ENCODE data around the gene TRIM50.
"Not testable (repeated sequence)": the region's sequence is repeated elsewhere in the genome, so short reads cannot be mapped to it uniquely, and the experiment has no call there.

Gene TRIM50

DNA sequence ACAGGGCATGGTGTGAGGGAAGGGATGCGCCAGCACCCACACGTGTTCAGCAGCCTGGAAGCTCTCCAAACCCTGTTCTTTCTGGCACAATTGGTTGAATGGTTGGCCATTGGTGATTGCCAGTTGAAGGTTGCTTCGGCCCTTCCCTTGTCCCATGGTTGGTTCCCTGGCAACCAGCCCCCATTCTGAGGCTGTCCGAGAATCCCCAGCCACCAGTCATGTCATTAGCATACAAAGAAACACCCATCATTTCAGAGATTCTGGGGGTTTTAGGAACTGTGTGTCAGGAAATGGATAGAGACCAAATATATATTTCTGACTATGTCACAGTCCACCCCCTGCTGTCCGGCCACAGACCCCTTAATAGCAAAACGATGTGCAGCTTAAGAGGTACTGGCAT, 21.9 kb upstream of the TRIM50 start:
- DNase-seq, result no peak

GRCh38 chr7:73345951-73346350, 18.1 kb upstream of the TRIM50 start:
- no peak for DNase-seq

- DNase-seq, result no peak
Measured at GRCh38 chr7:73345538-73345937, 17.7 kb upstream of the TRIM50 start.

DNA sequence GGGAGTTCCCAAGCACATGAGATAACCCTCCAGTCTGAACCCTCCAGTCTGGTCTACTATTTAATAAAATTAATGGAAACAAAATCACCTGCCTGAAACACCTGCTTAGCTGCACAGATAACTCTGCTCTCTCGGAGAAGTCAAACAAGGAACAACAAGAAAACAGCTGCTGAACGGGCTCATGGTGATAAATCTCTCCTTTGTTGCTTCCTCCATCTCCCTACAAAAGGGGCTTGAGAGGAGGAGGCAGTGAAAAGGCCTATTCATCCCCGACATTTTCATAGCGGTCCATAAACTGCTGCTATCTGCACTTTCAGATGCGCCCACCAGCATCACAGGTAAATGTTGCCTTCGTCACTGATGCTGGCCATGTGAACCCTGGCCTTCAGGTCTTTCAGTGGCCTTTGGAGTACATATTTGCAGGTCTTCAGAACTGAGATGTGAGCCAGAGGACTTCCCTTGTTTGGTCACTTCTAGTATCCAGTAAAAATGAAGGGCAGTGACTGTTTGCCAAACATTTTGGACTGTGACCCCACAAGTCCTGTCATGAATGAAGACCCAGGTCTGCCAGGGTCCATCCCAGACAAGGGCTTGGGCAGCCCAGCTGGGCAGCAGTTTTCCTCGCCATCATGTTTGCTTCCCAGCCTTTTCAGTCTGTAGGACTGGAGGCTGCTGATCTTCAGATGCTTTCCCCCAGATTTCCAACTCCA, 15.9 kb upstream of the TRIM50 start:
- no peak for DNase-seq

GRCh38 chr7:73342645-73343044, 14.8 kb upstream of the TRIM50 start:
- no peak for DNase-seq

GRCh38 chr7:73341877-73342276, 14.0 kb upstream of the TRIM50 start:
- DNase-seq, result no peak

GRCh38 chr7:73340514-73340913, 12.6 kb upstream of the TRIM50 start:
- DNase-seq, result no peak

- DNase-seq, result no peak
Measured at GRCh38 chr7:73338321-73338720, 10.4 kb upstream of the TRIM50 start.

DNA sequence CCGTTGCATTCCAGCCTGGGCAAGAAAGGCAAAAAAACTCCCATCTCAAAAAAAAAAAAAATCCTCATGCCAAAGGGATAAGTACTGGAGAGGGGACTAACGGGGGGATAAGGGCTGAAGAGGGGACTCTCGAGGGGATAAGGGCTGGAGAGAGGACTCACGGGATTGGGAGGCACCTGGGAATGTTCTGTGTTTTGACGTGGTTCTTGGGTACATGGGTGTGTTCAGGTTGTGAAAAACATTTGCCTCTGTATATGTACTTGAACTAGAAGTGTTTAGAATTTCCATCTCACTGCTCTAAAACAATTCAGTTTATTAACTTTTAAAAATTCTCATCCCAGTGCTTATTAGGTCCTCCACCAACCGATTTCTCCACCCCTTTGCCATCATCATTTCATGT, 4.6 kb upstream of the TRIM50 start:
- no peak for DNase-seq

- DNase-seq, result no peak
Measured at GRCh38 chr7:73330772-73331171, 2.9 kb upstream of the TRIM50 start.

GRCh38 chr7:73329861-73330581, 2.1 kb upstream of the TRIM50 start:
- no peak for DNase-seq

GRCh38 chr7:73328696-73329095, 814 bp upstream of the TRIM50 start:
- no peak for DNase-seq

GRCh38 chr7:73327449-73327848, 433 bp downstream of the TRIM50 start:
- not testable (repeated sequence) for DNase-seq

DNA sequence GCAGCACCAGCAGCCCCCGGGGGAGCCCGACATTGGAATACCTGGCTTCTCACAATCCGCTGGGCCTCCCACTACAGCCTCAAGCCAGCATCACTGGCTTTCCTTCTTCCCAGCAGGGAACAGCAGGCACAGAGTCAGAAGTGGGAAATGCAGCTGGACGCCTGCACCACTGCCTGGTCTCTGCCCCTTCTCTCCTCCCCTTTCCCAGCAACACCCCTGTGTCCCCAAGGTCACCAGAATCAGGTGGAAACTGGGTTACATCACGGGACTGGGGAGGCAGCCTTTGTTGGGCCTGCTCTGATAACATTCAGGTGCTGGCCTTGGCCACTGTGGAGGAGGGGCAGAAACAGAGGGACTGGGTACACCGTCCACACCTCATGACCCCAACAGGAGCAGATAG, 2.5 kb downstream of the TRIM50 start:
- not testable (repeated sequence) for DNase-seq

GRCh38 chr7:73324081-73324845, 3.6 kb downstream of the TRIM50 start:
- DNase-seq, result not testable (repeated sequence)

- DNase-seq, result not testable (repeated sequence)
Measured at GRCh38 chr7:73323434-73324080, 4.3 kb downstream of the TRIM50 start.

- not testable (repeated sequence) for DNase-seq
Measured at GRCh38 chr7:73320009-73320408, 7.9 kb downstream of the TRIM50 start.

- DNase-seq, result not testable (repeated sequence)
Measured at GRCh38 chr7:73319541-73319940, 8.3 kb downstream of the TRIM50 start.

DNA sequence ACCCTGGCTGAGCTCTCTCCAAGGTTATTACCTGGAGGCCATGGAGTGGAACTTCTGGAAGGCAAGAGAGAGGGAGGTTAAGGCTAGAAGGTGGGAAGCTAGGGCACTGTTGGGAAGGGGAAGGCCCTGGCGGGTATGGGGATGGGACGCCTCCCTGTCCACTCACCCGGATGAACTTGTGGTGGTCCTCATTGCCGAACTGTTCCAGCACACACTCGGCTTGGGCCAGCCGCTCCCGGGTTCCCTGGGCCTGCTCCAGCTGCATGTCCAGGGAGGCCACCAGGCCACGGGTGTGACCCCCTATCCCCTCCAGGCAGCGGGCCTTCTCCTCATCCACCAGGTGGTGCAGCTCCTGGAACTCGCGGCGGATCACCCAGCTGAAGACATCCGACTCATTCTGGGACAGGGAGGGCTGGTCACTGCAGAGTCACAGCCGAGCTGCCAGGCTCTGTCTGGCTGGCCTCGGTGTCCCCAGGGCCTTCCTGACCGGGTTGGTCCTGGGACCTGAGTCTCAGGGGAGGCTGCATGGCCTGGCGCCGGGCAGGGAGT, 9.2 kb downstream of the TRIM50 start:
- DNase-seq, result not testable (repeated sequence)

- DNase-seq, result no peak
Measured at GRCh38 chr7:73316521-73316920, 11.4 kb downstream of the TRIM50 start.

- no peak for DNase-seq
Measured at GRCh38 chr7:73314271-73314670, 13.6 kb downstream of the TRIM50 start.

DNA sequence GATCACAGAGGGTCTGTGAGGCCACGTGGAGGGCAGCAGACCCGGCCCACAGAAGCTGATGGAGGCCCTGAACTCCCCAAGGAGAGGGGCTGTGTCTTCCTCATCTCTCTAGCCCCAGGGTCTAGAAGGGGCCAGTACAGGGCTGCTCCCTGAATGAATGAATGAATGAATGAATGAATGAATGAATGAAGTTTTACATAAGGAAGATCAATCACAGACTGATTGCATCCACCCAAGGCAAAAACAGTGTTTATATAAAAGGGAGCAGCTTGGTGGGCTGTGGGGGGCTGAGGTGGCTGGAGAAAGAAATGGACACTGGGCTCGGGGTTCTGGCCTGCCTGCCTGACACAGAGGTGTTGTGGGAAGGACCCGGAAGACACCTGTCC, 14.4 kb downstream of the TRIM50 start:
- DNase-seq, result no peak
